ENCODE data around the gene ENAH. TPM values are rescaled to one million over a fixed set of nuclear protein-coding genes. Genes with fewer than 3 reads are reported as not detected.

ENAH gene
- polyA plus RNA-seq, 3 donors: 89.0 to 107 (median 103) TPM

- no peak for DNase-seq
These were observed 41.2 kb downstream of the ENAH start for GRCh38 chr1:225611537-225612223.

GRCh38 chr1:225610539-225610938 is 42.4 kb downstream of the ENAH start:
- DNase-seq: no peak

- DNase-seq: no peak
These were observed 44.7 kb downstream of the ENAH start for GRCh38 chr1:225608014-225608796.

GRCh38 chr1:225607355-225607754 is 45.6 kb downstream of the ENAH start:
- no peak for DNase-seq

- DNase-seq: no peak
These were observed 49.2 kb downstream of the ENAH start for GRCh38 chr1:225603538-225604354.

GRCh38 chr1:225602590-225603206 is 50.2 kb downstream of the ENAH start:
- no peak for DNase-seq

GRCh38 chr1:225601902-225602589 is 50.9 kb downstream of the ENAH start:
- no peak for DNase-seq

GRCh38 chr1:225598847-225599246 is 54.1 kb downstream of the ENAH start:
- no peak for DNase-seq

GRCh38 chr1:225597926-225598575 is 54.9 kb downstream of the ENAH start:
- DNase-seq: no peak

- DNase-seq: no peak
These were observed 56.2 kb downstream of the ENAH start for GRCh38 chr1:225596736-225597135.

- DNase-seq: no peak
These were observed 56.9 kb downstream of the ENAH start for GRCh38 chr1:225595974-225596551.

- DNase-seq: no peak
These were observed 57.5 kb downstream of the ENAH start for GRCh38 chr1:225595452-225595851.

GRCh38 chr1:225593414-225593813 is 59.5 kb downstream of the ENAH start:
- no peak for DNase-seq

- no peak for DNase-seq
These were observed 60.4 kb downstream of the ENAH start for GRCh38 chr1:225592362-225593025.

GRCh38 chr1:225587310-225587709 is 65.6 kb downstream of the ENAH start:
- DNase-seq: no peak

GRCh38 chr1:225581186-225581585 is 71.7 kb downstream of the ENAH start:
- no peak for DNase-seq

- peak; percentile 17 for DNase-seq
These were observed 72.5 kb downstream of the ENAH start for GRCh38 chr1:225580238-225581099.

GRCh38 chr1:225578251-225578977 is 74.5 kb downstream of the ENAH start:
- peak; percentile 10 for DNase-seq

Measured in renal pelvis (tissue), 4 donors.